Activated T-helper 9 cell treated with anti-CD3 and anti-CD28 coated beads, Interleukin-2, amount 50 U/mL, for 16 hours (primary cell): Measurements from ENCODE around the gene CMIP.

Experiments used
- DNase-seq: peaks from one replicate; pipeline ENCODE4 v3.0.0-alpha.2; 2020; ENCODE audit warnings: low read depth

Gene CMIP

DNA sequence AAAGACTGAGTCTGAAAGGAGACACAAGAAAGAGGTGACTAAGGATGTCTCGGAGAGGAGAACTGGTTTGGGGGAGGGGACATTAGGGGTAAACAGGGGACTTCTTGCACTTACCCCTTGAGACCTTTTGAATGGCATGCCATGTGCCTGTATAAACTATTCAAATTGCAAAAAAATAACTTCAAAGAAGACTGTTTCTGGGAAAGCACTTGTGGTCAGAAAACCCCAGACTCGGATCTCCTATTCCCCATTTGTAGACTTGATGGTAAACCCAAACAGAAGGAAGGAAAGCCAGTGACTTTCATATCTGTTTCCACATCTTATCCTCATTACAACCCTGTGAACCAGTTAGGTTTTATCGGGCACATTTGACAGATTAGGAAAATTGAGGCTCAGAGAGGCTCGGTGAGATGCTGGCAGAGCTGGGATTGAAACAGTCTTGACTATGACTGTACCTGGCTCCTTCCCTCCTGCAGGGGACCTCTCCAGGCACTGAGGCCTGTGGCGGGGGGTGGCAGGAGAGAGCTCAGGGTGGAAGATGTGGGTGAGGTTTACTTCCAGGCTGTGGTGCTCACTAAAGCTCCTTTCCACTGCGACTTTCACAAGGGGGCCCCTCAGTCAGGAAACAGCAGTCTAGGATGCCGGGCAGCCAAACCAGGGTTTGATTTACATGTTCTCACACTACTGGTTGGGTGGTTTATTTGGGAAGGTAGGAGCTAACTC is 304.0 kb downstream of the CMIP start:
- DNase-seq: no peak

DNA sequence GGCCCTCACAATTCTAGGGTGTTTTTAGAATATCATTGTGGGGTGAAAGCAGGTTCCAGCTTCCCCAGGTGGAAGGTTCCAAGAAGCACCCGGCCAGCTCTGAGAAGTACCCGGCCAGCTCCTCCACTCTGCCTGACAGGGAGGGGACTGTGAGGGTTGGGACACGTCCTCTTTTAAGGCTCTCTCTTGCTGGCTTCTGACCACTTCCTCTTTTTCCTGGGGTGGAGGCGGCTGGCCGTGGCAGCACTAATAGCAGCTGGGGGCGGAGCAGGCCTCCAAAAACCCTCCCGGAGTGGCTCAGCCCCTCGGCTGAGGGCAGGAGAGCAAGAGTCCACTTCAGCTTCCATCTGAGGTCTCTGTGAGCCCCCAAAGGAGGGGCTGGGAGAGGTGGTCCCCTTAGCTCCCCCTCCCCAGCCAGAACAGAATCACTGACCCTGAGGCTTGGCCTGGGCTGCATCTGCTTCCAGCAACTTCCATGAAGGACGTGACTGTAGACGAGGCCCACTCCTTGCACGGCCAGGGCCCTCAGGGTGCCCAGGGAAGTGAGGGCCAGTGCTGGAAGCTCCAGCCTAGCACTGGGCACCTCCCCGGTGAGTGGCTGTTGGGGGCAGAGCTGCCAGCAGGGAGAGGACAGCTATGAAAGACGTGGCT is 307.7 kb downstream of the CMIP start:
- DNase-seq: no peak

DNA sequence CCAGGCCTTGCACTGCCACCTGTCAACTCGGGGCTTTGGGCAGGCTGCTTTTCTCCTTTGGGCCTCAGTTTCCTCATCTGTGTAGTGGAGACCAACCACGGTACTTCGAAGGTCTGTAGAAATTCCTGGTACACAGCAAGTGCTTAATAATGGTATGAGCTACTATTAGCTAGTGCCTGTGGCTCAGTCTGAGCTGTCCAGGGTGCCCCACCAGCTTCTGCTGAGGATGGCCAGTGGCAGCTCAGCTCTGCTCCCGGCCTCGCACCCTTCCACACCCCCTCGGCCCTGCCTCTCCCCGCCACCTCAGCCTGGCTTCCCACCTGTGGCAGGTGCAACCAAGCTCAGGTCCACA is 308.2 kb downstream of the CMIP start:
- no peak for DNase-seq

DNA sequence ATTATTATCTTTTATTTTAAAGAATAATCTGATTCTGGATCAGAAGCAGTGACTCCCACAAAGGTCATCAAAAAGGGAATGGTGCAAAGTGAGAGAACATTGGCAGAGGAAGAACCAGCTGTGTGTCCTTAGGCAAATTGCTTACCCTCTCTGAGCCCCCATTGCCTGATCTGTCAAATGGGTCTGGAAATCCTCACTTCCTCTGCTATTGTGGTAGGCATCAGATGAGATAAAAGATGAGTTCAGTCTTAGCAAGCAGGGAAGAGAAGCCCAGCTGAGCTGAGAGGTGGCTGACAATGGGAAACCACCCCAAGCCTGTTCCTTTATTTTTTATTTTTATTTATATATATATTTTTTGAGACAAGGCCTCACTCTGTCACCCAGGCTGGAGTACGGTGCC is 310.2 kb downstream of the CMIP start:
- no peak for DNase-seq

DNA sequence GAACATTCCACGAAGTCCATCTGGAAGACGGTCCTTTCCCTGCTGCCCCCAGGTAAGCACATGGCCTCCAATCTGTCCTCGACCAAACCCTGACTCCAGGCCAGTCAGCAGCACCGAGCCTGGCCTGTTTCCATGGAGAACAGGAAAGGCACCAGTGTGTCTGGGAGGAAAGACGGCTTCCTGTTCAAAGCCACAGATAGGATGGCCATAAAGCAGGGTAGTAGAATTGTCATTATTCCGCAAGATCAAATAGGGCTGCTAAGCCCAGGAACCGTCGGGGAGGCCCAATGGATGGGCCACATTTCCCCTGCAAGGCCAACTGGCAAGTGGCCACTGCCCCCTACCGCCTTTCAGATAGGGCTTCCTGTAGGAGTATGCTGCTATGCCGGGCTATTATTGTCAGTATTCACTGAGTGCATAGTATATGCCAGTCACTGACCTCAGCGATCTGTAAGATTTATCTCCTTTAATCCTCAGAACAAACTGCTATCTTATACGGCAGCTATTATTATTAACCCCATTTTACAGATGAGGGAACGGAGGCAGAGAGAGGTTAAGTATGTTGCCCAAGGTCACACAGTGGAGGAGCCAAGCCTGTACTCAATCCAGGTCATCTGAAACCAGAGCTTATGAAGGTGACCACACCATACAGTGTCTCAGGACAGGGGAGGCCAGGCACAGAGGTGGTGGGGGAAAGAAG is 311.5 kb downstream of the CMIP start:
- no peak for DNase-seq

DNA sequence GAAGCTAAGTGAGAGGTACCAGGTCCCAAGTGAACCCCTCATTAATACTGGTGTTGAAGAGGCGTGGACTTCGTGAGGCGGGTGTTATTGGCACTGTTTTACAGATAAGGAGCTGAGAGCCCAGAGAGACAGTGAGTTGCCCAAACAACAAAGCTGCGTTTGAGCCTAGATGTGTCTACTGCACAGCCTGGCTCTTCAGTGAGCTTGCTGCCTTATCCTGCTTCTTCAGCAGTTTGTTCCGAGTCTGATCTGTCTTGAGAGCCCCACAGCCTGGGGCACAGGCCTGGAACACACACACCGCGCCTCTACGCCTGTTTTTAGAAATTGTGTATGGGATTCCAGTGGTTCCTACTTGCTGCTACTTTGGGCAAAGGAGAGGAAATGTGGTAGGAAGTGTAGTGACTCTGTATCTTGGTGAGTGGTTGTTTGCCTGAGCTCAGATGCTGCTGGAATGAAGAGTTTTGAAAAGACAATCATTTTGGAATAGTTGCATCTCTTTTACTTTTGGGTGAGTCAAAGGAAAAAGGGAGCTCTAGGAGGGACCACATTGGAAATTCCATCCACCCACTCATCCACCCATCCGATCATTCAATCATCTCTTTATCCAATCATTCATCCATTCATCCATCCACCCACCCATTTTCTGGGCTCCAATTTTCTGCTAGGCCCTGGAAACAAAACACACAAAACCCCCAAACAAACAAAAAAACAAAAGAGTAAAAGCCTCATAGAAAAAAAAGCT is 312.2 kb downstream of the CMIP start:
- DNase-seq: no peak

DNA sequence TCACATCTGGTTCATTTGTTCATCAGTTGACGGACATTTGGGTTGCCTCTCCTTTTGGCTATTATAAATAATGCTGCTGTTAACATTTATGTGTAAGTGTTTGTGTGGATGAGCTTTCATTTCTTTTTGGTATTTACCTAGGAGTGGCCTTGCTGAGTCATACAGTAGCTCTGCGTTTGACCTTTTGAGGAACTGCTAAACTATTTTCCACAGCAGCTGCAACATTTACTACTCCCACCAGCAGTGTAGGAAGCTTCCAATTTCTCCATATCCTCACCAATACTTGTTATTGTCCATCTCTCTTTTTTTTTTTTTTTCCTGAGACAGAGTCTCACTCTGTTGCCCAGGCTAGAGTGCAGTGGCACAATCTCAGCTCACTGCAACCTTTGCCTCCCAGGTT is 313.8 kb downstream of the CMIP start:
- no peak for DNase-seq
